Measurements from ENCODE around the gene PXK. TPM values are rescaled to one million over a fixed set of nuclear protein-coding genes. Genes with fewer than 3 reads are reported as not detected.

Gene PXK
- total and polyA plus RNA-seq, 4 donors, result 6.8 to 32.6 (median 16.4) TPM

- 5 to 15% methylated on average over 3 of the region's 3 CpGs for WGBS, 2 donors
- ATAC-seq (ENCODE audit: low FRiP score) (no peak), DNase-seq (no peak)
- Histone ChIP-seq H3K27ac (ENCODE audit: low read depth in 1 of 2, low read length in 2 of 2) (no peak overlapping the region), H3K4me1 (ENCODE audit: control insufficient read depth in 1 of 2, insufficient read depth in 2 of 2, low read length in 2 of 2) (peaks cover 0 to 3% of the 10 kb centered on the region in 2 donors), H3K9me3 (ENCODE audit: control insufficient read depth, low read length) (no peaks in the 10 kb centered on the region), H3K27me3 (ENCODE audit: control insufficient read depth in 1 of 2, insufficient read depth in 2 of 2, low read length in 1 of 2) (no peaks in the 10 kb centered on the region), H3K36me3 (ENCODE audit: control insufficient read depth in 1 of 2, insufficient read depth in 2 of 2, low read length in 1 of 2) (peaks cover 1 to 6% of the 10 kb centered on the region in 2 donors), H3K4me3 (ENCODE audit: low read length in 2 of 2) (no peak overlapping the region)
- intact Hi-C loops (cut with DNase I), result no loop called here
These were observed 58.6 kb downstream of the PXK start for GRCh38 chr3:58391156-58391865.

- peaks cover 0 to 3% of the 10 kb centered on the region in 2 donors for H3K4me1 ChIP-seq (ENCODE audit: control insufficient read depth in 1 of 2, insufficient read depth in 2 of 2, low read length in 2 of 2)
These were observed 59.5 kb downstream of the PXK start for GRCh38 chr3:58392181-58392580.

GRCh38 chr3:58394339-58394738 lies 61.6 kb downstream of the PXK start:
- intact Hi-C loops (cut with DNase I), result no loop called here
- H3K27me3 ChIP-seq (ENCODE audit: control insufficient read depth in 1 of 2, insufficient read depth in 2 of 2, low read length in 1 of 2), result no peaks in the 10 kb centered on the region
- no peak overlapping the region for H3K27ac ChIP-seq (ENCODE audit: low read depth in 1 of 2, low read length in 2 of 2)
- DNase-seq, result no peak
- H3K9me3 ChIP-seq (ENCODE audit: control insufficient read depth, low read length), result no peaks in the 10 kb centered on the region
- no peak overlapping the region for H3K4me3 ChIP-seq (ENCODE audit: low read length in 2 of 2)
- peaks cover 0 to 3% of the 10 kb centered on the region in 2 donors for H3K4me1 ChIP-seq (ENCODE audit: control insufficient read depth in 1 of 2, insufficient read depth in 2 of 2, low read length in 2 of 2)
- no peak for ATAC-seq (ENCODE audit: low FRiP score)
- H3K36me3 ChIP-seq (ENCODE audit: control insufficient read depth in 1 of 2, insufficient read depth in 2 of 2, low read length in 1 of 2), result peaks cover 1 to 8% of the 10 kb centered on the region in 2 donors

More at GRCh38 chr3:58392181-58392580, 59.5 kb downstream of the PXK start:
- Histone ChIP-seq H3K27ac (ENCODE audit: low read depth in 1 of 2, low read length in 2 of 2) (no peak overlapping the region), H3K4me3 (ENCODE audit: low read length in 2 of 2) (no peak overlapping the region), H3K9me3 (ENCODE audit: control insufficient read depth, low read length) (no peaks in the 10 kb centered on the region), H3K27me3 (ENCODE audit: control insufficient read depth in 1 of 2, insufficient read depth in 2 of 2, low read length in 1 of 2) (no peaks in the 10 kb centered on the region), H3K36me3 (ENCODE audit: control insufficient read depth in 1 of 2, insufficient read depth in 2 of 2, low read length in 1 of 2) (peaks cover 1 to 11% of the 10 kb centered on the region in 2 donors)
- ATAC-seq (ENCODE audit: low FRiP score) (no peak), DNase-seq (no peak)
- WGBS, 2 donors, result 8 to 14% methylated on average over 3 of the region's 3 CpGs
- intact Hi-C loops (cut with DNase I), result no loop called here

- H3K4me1 ChIP-seq (ENCODE audit: control insufficient read depth in 1 of 2, insufficient read depth in 2 of 2, low read length in 2 of 2), result no peaks in the 10 kb centered on the region
- H3K27ac ChIP-seq (ENCODE audit: low read depth in 1 of 2, low read length in 2 of 2), result no peak overlapping the region
- no peak for ATAC-seq (ENCODE audit: low FRiP score)
- H3K4me3 ChIP-seq (ENCODE audit: low read length in 2 of 2), result no peak overlapping the region
- intact Hi-C loops (cut with DNase I), result no loop called here
- DNase-seq, result no peak
- no peaks in the 10 kb centered on the region for H3K27me3 ChIP-seq (ENCODE audit: control insufficient read depth in 1 of 2, insufficient read depth in 2 of 2, low read length in 1 of 2)
- peaks cover 4 to 8% of the 10 kb centered on the region in 2 donors for H3K36me3 ChIP-seq (ENCODE audit: control insufficient read depth in 1 of 2, insufficient read depth in 2 of 2, low read length in 1 of 2)
- 90% methylated on average over 9 of the region's 9 CpGs for WGBS, 2 donors
- no peaks in the 10 kb centered on the region for H3K9me3 ChIP-seq (ENCODE audit: control insufficient read depth, low read length)
These were observed 66.1 kb downstream of the PXK start for GRCh38 chr3:58398669-58399333.

- no peak for DNase-seq
- Histone ChIP-seq H3K27ac (ENCODE audit: low read depth in 1 of 2, low read length in 2 of 2) (no peak overlapping the region), H3K9me3 (ENCODE audit: control insufficient read depth, low read length) (no peaks in the 10 kb centered on the region), H3K27me3 (ENCODE audit: control insufficient read depth in 1 of 2, insufficient read depth in 2 of 2, low read length in 1 of 2) (no peaks in the 10 kb centered on the region), H3K4me3 (ENCODE audit: low read length in 2 of 2) (no peak overlapping the region), H3K36me3 (ENCODE audit: control insufficient read depth in 1 of 2, insufficient read depth in 2 of 2, low read length in 1 of 2) (peaks cover 0 to 3% of the 10 kb centered on the region in 2 donors), H3K4me1 (ENCODE audit: control insufficient read depth in 1 of 2, insufficient read depth in 2 of 2, low read length in 2 of 2) (no peaks in the 10 kb centered on the region)
- intact Hi-C loops (cut with DNase I), result no loop called here
- WGBS, 2 donors, result 90 to 91% methylated on average over 6 of the region's 6 CpGs
- no peak for ATAC-seq (ENCODE audit: low FRiP score)
These were observed 70.9 kb downstream of the PXK start for GRCh38 chr3:58403513-58404109.

- H3K9me3 ChIP-seq (ENCODE audit: control insufficient read depth, low read length), result no peaks in the 10 kb centered on the region
- ATAC-seq (ENCODE audit: low FRiP score) (no peak), DNase-seq (no peak)
- no peaks in the 10 kb centered on the region for H3K4me1 ChIP-seq (ENCODE audit: control insufficient read depth in 1 of 2, insufficient read depth in 2 of 2, low read length in 2 of 2)
- WGBS, 2 donors, result 67 to 74% methylated on average over 4 of the region's 4 CpGs
- no peaks in the 10 kb centered on the region for H3K27me3 ChIP-seq (ENCODE audit: control insufficient read depth in 1 of 2, insufficient read depth in 2 of 2, low read length in 1 of 2)
- intact Hi-C loops (cut with DNase I), result no loop called here
- no peak overlapping the region for H3K4me3 ChIP-seq (ENCODE audit: low read length in 2 of 2)
- no peak overlapping the region for H3K27ac ChIP-seq (ENCODE audit: low read depth in 1 of 2, low read length in 2 of 2)
- peaks cover 0 to 5% of the 10 kb centered on the region in 2 donors for H3K36me3 ChIP-seq (ENCODE audit: control insufficient read depth in 1 of 2, insufficient read depth in 2 of 2, low read length in 1 of 2)
These were observed 71.7 kb downstream of the PXK start for GRCh38 chr3:58404396-58404795.

- Histone ChIP-seq H3K27ac (ENCODE audit: low read depth in 1 of 2, low read length in 2 of 2) (no peak overlapping the region), H3K27me3 (ENCODE audit: control insufficient read depth in 1 of 2, insufficient read depth in 2 of 2, low read length in 1 of 2) (no peaks in the 10 kb centered on the region), H3K4me1 (ENCODE audit: control insufficient read depth in 1 of 2, insufficient read depth in 2 of 2, low read length in 2 of 2) (no peaks in the 10 kb centered on the region), H3K4me3 (ENCODE audit: low read length in 2 of 2) (no peak overlapping the region), H3K36me3 (ENCODE audit: control insufficient read depth in 1 of 2, insufficient read depth in 2 of 2, low read length in 1 of 2) (peaks cover 0 to 8% of the 10 kb centered on the region in 2 donors), H3K9me3 (ENCODE audit: control insufficient read depth, low read length) (no peaks in the 10 kb centered on the region)
- DNase-seq (no peak), ATAC-seq (ENCODE audit: low FRiP score) (no peak)
- 86 to 87% methylated on average over 5 of the region's 5 CpGs for WGBS, 2 donors
- intact Hi-C loops (cut with DNase I), result no loop called here
These were observed 76.2 kb downstream of the PXK start for GRCh38 chr3:58408906-58409305.

- no peaks in the 10 kb centered on the region for H3K27me3 ChIP-seq (ENCODE audit: control insufficient read depth in 1 of 2, insufficient read depth in 2 of 2, low read length in 1 of 2)
- H3K9me3 ChIP-seq (ENCODE audit: control insufficient read depth, low read length), result no peaks in the 10 kb centered on the region
- no peak overlapping the region for H3K27ac ChIP-seq (ENCODE audit: low read depth in 1 of 2, low read length in 2 of 2)
- intact Hi-C loops (cut with DNase I), result loop anchor here (5.0 to 10.0 kb wide), 2 partner anchors 77 to 235 kb away; partner anchors contain the start of gene PXK (in 1 of the 2)
- peaks cover 0 to 8% of the 10 kb centered on the region in 2 donors for H3K36me3 ChIP-seq (ENCODE audit: control insufficient read depth in 1 of 2, insufficient read depth in 2 of 2, low read length in 1 of 2)
- H3K4me1 ChIP-seq (ENCODE audit: control insufficient read depth in 1 of 2, insufficient read depth in 2 of 2, low read length in 2 of 2), result no peaks in the 10 kb centered on the region
- no peak overlapping the region for H3K4me3 ChIP-seq (ENCODE audit: low read length in 2 of 2)
- ATAC-seq (ENCODE audit: low FRiP score), result no peak
- WGBS, 2 donors, result 82% methylated on average over 3 of the region's 3 CpGs
- DNase-seq, result no peak
These were observed 77.0 kb downstream of the PXK start for GRCh38 chr3:58409663-58410062.
